HG03521 (cell line): Measurements from ENCODE around the gene KIF5C.

Experiments
- ATAC-seq: cut with Tn5 transposase; IDR thresholded peaks from one replicate; pipeline ENCODE4 v1.9.1; 2021; ENCODE audit warnings: mild to moderate bottlenecking, moderate library complexity; ENCODE audit not compliant: unreplicated experiment

Gene KIF5C

GRCh38 chr2:149068225-149068995 lies 193.4 kb downstream of the KIF5C start:
- ATAC-seq, result no peak

DNA sequence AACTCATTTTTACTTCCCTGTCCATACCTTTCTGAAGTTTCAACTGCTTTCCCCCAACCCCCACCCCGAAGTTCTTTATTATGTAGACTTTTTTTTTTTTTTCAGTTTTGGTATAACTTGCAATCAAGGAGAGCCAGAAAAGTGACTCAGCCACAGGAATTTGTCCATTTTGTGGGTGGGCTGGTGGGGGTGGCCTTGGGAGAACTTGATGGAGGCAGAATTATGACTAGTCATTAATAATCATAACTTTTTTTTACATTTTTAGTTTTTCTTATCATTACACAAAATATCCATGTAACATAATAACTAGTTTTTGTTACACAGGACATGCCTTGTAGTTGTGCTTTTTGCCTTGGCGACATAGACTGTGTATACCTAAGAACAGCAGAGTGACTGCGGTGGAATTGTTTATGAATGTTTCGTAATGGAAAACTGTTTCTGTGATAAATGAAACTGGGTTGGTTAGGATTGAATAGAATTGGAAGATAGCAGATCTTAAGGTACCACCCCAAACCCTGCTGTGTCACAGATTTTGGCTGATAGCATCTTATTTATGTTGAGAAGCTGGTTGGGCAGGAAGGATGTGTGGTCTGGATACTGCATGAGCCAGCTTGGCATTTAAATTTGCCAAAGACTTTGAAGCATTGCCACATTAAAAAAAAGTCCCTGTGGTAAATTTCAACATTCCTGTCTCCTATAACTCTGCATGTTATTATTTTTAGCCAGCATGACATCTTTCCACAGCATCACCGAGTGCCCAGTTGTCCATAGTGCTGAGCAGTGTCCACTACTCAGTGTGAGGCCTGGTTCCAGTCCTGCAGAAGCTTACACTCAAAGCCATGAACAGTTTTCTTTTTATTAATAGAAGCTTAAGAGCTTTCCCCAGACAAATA lies 194.2 kb downstream of the KIF5C start:
- no peak for ATAC-seq

GRCh38 chr2:149070681-149071320 lies 195.8 kb downstream of the KIF5C start:
- no peak for ATAC-seq

DNA sequence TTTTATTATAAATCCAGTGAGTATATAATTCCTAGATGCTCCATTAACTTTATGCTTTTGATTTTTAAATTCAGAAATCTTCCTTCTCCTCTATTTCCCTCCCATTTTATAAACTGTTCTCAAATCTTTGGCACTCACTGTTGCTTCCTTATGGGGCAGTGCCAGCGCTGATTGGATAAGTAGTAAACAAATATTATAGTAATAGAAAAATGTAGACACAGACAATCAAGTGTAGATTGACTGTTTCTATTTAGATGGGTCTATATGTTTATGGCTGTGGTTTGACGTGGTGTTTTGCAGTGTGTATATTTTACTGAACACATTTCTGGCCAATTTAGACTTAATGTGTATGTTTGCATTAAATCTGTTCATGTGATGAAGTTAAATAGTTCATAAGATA lies 200.1 kb downstream of the KIF5C start:
- ATAC-seq, result no peak

DNA sequence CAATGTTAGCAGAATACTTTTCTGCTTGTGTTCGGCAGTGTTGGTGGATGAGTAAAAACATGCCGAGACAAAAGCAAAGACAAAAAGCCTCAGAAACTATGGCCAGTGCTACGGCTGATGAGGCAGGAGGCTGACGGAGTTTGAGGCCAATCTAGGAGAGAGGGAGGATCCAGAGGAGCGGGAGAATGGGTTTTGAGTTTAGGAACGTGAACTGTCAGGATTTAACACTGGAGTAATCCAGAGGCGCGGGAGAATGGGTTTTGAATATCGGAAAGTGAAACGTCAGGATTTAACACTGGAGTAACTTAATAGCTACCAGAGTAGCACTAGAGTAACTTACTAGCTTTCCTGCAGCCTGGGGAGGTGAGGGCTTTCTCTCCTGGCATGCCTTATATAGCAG lies 200.8 kb downstream of the KIF5C start:
- ATAC-seq, result no peak
